Activated naive CD4-positive, alpha-beta T cell treated with anti-CD3 and anti-CD28 coated beads for 36 hours (primary cell): ENCODE results near the gene MAGI2. TPM values are rescaled to one million over a fixed set of nuclear protein-coding genes. Genes with fewer than 3 reads are reported as not detected.

Experiments used
- CTCF ChIA-PET: fragments of 350-600 bp; sonication (Branson Sonifier 250); formaldehyde crosslinking; loops from one replicate; lab custom pipeline; 2021; ENCODE audit warnings: antibody characterized with exemption; lab: Charles Lee
- DNase-seq: peaks from one replicate; pipeline ENCODE4 v3.0.0-alpha.2; 2020
- H3K27ac Mint-ChIP-seq: one replicate; pipeline ENCODE4 v1.8.0; 2021; ENCODE audit warnings: mild to moderate bottlenecking, mixed read lengths
- H3K27me3 Mint-ChIP-seq: one replicate; pipeline ENCODE4 v1.8.0; 2021; ENCODE audit warnings: low read depth, mixed read lengths
- H3K36me3 Mint-ChIP-seq: one replicate; pipeline ENCODE4 v1.8.0; 2021; ENCODE audit warnings: low read depth, mixed read lengths
- H3K4me1 Mint-ChIP-seq: one replicate; pipeline ENCODE4 v1.8.0; 2021; ENCODE audit warnings: low read depth, mixed read lengths
- H3K4me3 Mint-ChIP-seq: one replicate; pipeline ENCODE4 v1.8.0; 2021; ENCODE audit warnings: mild to moderate bottlenecking, moderate library complexity, mixed read lengths
- H3K9me3 Mint-ChIP-seq: one replicate; pipeline ENCODE4 v1.8.0; 2021; ENCODE audit warnings: mixed read lengths
- intact Hi-C: fragments of 100-400 bp; cut with micrococcal nuclease; formaldehyde crosslinking; loops from one replicate; pipeline ENCODE4 v1.15.1; 2023
- total RNA-seq, 2 experiments: library from RNA; stranded (reverse); gene quantifications; one replicate each; pipeline ENCODE4 v1.2.3, GENCODE V29; 2021

The MAGI2 gene
- total RNA-seq, 2 experiments from 2014 or later: 0.07 to 0.19 TPM

- intact Hi-C loops: no loop called here
- Mint-ChIP-seq H3K4me3 (no peak overlapping the region), H3K9me3 (no peaks in the 10 kb centered on the region), H3K27ac (no peak overlapping the region), H3K36me3 (no peaks in the 10 kb centered on the region), H3K27me3 (peaks cover 10% of the 10 kb centered on the region), H3K4me1 (no peaks in the 10 kb centered on the region)
- CTCF ChIA-PET: no interaction called here
- no peak for DNase-seq
These were observed 1269.2 kb downstream of the MAGI2 start for GRCh38 chr7:78184299-78184698.

DNA sequence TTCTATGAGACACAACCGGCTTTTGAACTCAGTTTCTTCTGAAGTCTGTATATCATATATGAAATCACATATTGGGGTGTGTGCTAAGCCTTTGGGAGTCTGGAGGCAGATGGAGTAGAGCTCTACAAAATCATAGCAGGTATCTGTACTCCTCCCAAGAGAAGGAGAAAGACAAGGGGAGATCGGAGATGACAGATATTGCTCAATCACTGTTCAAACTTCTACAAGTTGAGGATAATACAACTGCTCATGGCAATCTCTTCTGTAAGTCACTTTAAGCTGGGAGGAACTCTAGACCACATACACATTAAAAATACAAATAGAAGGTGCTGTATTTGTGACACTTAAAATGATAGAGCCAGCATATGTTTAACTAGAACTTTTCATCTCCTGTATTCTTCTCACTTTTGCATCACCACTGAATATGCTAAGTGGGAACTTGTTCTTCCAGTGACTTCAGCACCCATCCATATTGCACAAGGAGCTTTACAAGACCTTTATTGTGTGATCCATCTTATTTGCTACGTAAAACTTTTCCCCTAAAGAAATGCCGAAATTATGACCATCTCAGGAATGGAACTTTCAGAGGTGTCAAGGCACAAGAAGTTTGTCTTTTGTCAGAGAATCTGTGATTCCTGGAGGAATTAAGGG, 1273.5 kb downstream of the MAGI2 start:
- H3K36me3 Mint-ChIP-seq: no peaks in the 10 kb centered on the region
- DNase-seq: no peak
- CTCF ChIA-PET: no interaction called here
- no peak overlapping the region for H3K27ac Mint-ChIP-seq
- intact Hi-C loops: no loop called here
- H3K9me3 Mint-ChIP-seq: no peaks in the 10 kb centered on the region
- peaks cover 6% of the 10 kb centered on the region for H3K27me3 Mint-ChIP-seq
- no peak overlapping the region for H3K4me3 Mint-ChIP-seq
- no peaks in the 10 kb centered on the region for H3K4me1 Mint-ChIP-seq

DNA sequence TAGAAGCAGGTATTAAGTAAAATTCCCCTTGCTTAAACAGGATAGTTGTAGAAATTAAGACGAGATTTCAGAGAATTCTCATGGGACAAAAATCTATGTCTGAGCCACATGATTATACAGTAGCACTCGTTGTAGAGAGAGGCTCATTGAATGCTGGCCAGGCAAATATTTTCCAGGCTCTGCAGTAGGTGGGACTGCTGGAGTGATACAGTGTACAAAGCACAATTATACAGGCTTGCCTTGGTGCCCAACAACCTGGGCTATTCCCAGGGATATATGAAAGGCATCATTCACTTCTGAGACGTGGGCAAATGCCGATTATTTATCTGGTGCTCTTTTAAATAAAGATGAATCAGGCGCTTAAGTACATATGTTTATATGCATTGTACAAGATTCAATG, 1274.3 kb downstream of the MAGI2 start:
- Mint-ChIP-seq H3K4me3 (no peak overlapping the region), H3K4me1 (no peaks in the 10 kb centered on the region), H3K9me3 (no peaks in the 10 kb centered on the region), H3K27me3 (peaks cover 7% of the 10 kb centered on the region), H3K27ac (no peak overlapping the region), H3K36me3 (no peaks in the 10 kb centered on the region)
- no peak for DNase-seq
- intact Hi-C loops: no loop called here
- CTCF ChIA-PET: no interaction called here

GRCh38 chr7:78178319-78178718, 1275.1 kb downstream of the MAGI2 start:
- no peaks in the 10 kb centered on the region for H3K4me1 Mint-ChIP-seq
- H3K27ac Mint-ChIP-seq: no peak overlapping the region
- H3K36me3 Mint-ChIP-seq: no peaks in the 10 kb centered on the region
- H3K9me3 Mint-ChIP-seq: no peaks in the 10 kb centered on the region
- no peak for DNase-seq
- intact Hi-C loops: no loop called here
- H3K4me3 Mint-ChIP-seq: no peak overlapping the region
- CTCF ChIA-PET: no interaction called here
- H3K27me3 Mint-ChIP-seq: peaks cover 2% of the 10 kb centered on the region

DNA sequence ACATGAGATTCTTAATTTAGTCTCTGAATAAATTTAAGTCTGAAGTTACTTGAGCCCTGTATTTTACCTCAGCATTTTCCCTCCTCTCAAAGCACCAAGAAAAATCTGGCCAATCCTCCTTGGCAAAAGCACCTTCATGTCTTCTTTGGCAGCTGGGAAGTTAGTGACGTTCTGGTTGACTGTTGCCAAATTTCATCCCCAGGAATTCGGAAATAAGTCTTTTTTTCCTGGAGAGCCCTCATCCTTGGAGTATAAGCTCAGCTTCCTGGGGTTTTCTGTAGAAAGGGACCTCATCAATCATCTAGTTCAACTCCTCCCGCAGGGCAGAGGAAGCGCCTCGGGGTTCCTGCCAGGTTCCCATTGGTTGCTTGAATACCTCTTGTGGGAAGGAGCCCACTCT, 1277.3 kb downstream of the MAGI2 start:
- no peak for DNase-seq
- CTCF ChIA-PET: no interaction called here
- H3K9me3 Mint-ChIP-seq: no peaks in the 10 kb centered on the region
- no peaks in the 10 kb centered on the region for H3K36me3 Mint-ChIP-seq
- peaks cover 2% of the 10 kb centered on the region for H3K27me3 Mint-ChIP-seq
- H3K4me1 Mint-ChIP-seq: no peaks in the 10 kb centered on the region
- H3K4me3 Mint-ChIP-seq: no peak overlapping the region
- H3K27ac Mint-ChIP-seq: no peak overlapping the region
- intact Hi-C loops: no loop called here

DNA sequence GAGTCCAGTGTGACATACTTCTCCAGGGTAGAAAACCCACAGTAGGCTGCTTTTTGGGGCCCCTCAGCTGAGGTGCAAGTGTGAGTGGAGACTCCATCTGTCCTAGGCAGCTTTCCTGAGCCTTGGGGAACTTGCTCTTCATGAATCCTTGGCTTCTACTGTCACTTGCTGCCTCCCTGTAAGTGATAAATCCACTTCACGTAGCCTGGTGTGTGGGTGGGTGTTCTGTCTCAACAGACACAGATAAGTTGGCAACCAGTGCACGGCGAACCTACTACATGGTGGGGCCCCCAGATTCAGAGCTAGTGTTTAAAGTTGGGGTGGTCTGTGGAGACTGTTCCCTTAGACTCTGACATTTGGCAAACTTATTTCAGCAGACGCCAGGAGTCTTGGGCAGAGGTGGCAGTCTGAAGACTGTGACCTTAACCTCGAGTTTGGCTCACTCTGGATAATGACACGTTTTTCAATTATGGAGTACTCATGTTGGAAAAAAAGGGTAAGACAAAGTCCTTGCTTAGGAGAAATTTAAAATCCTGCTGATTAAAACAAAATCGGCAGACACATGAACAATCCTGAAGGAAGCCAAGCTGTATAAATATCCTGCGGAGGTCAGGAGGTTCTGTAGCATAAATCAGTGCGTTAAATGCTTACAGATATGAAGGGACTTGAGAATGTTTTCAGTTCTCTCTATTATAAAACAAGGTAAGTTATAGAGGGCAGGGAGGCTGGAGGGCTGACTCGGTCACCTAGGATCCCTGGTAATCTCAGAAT, 1278.0 kb downstream of the MAGI2 start:
- no peak overlapping the region for H3K27ac Mint-ChIP-seq
- no peaks in the 10 kb centered on the region for H3K4me1 Mint-ChIP-seq
- intact Hi-C loops: no loop called here
- CTCF ChIA-PET: no interaction called here
- H3K36me3 Mint-ChIP-seq: no peaks in the 10 kb centered on the region
- no peak for DNase-seq
- H3K9me3 Mint-ChIP-seq: no peaks in the 10 kb centered on the region
- H3K4me3 Mint-ChIP-seq: no peak overlapping the region
- H3K27me3 Mint-ChIP-seq: peaks cover 2% of the 10 kb centered on the region

- H3K36me3 Mint-ChIP-seq: no peaks in the 10 kb centered on the region
- H3K4me3 Mint-ChIP-seq: no peak overlapping the region
- CTCF ChIA-PET: interaction anchor here (1.2 kb wide), 1 partner anchor 21 kb away, joined by 4 read pairs; no protein-coding TSS in a partner anchor
- DNase-seq: no peak
- no peaks in the 10 kb centered on the region for H3K9me3 Mint-ChIP-seq
- peaks cover 2% of the 10 kb centered on the region for H3K27me3 Mint-ChIP-seq
- intact Hi-C loops: no loop called here
- no peak overlapping the region for H3K27ac Mint-ChIP-seq
- no peaks in the 10 kb centered on the region for H3K4me1 Mint-ChIP-seq
These were observed 1279.8 kb downstream of the MAGI2 start for GRCh38 chr7:78173666-78174065.

DNA sequence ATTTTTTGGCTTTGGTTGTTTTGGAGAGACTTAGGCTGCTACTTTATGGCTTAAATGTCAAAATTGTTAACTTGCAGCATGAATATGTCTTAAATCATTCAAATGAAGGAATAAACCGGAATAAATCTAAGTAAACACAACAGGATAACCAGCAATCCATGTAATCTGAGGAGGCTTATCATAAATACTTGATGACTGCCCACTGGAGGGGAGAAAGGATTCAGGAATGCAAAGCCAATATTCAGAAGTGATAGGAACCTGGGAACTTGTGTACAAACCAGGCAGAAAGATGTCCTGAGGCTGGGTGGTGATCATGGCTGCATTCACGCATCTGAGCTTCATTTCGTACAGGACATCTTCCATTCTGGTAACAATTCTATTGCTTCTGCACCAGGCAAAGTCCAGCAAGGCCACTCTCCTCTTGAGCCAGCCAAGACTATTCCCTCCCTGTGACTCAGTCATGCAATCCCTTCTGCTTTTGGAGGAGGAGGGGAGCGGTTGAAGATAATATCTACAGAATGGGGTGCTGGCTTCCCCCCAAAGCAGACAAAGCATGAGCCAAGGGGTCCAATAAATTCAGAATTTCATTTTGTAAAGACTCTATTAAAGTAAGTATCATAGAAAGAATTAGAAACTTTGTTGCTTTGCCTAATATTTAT, 1280.4 kb downstream of the MAGI2 start:
- no peak for DNase-seq
- CTCF ChIA-PET: interaction anchor here (1.2 kb wide), 1 partner anchor 20 kb away, joined by 4 read pairs; no protein-coding TSS in a partner anchor
- Mint-ChIP-seq H3K4me3 (no peak overlapping the region), H3K9me3 (no peaks in the 10 kb centered on the region), H3K27me3 (peaks cover 2% of the 10 kb centered on the region), H3K27ac (no peak overlapping the region), H3K36me3 (no peaks in the 10 kb centered on the region), H3K4me1 (no peaks in the 10 kb centered on the region)
- intact Hi-C loops: no loop called here

GRCh38 chr7:78172267-78172757, 1281.2 kb downstream of the MAGI2 start:
- H3K4me3 Mint-ChIP-seq: no peak overlapping the region
- no peak for DNase-seq
- H3K4me1 Mint-ChIP-seq: no peaks in the 10 kb centered on the region
- no peaks in the 10 kb centered on the region for H3K9me3 Mint-ChIP-seq
- H3K36me3 Mint-ChIP-seq: no peaks in the 10 kb centered on the region
- intact Hi-C loops: no loop called here
- no peak overlapping the region for H3K27ac Mint-ChIP-seq
- CTCF ChIA-PET: no interaction called here
- H3K27me3 Mint-ChIP-seq: peaks cover 2% of the 10 kb centered on the region

DNA sequence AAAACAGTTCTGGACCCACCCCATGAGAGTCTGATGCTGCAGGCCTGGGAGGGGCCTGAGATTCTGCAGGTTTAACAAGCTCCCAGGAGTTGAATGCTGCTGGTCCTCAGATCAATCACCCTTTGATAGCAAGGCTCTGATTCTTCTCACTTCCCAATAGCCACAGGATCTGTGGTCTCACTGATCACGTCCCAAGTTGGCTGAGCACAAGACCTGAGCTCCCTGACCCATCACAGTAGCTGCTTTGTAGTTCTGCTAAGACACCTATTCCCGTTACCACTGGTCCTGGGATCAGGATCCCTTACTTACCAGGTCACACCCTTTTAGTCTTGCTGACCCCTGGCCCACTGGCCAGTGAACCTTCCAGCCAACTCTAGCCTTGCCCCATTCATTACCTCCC, 1282.1 kb downstream of the MAGI2 start:
- H3K4me3 Mint-ChIP-seq: no peak overlapping the region
- no peaks in the 10 kb centered on the region for H3K4me1 Mint-ChIP-seq
- H3K9me3 Mint-ChIP-seq: no peaks in the 10 kb centered on the region
- H3K36me3 Mint-ChIP-seq: no peaks in the 10 kb centered on the region
- intact Hi-C loops: no loop called here
- H3K27ac Mint-ChIP-seq: no peak overlapping the region
- peaks cover 2% of the 10 kb centered on the region for H3K27me3 Mint-ChIP-seq
- no peak for DNase-seq
- CTCF ChIA-PET: no interaction called here

GRCh38 chr7:78170815-78171214, 1282.7 kb downstream of the MAGI2 start:
- Mint-ChIP-seq H3K9me3 (no peaks in the 10 kb centered on the region), H3K4me1 (no peaks in the 10 kb centered on the region), H3K27ac (no peak overlapping the region), H3K27me3 (peaks cover 2% of the 10 kb centered on the region), H3K4me3 (no peak overlapping the region), H3K36me3 (no peaks in the 10 kb centered on the region)
- DNase-seq: no peak
- intact Hi-C loops: no loop called here
- CTCF ChIA-PET: no interaction called here

DNA sequence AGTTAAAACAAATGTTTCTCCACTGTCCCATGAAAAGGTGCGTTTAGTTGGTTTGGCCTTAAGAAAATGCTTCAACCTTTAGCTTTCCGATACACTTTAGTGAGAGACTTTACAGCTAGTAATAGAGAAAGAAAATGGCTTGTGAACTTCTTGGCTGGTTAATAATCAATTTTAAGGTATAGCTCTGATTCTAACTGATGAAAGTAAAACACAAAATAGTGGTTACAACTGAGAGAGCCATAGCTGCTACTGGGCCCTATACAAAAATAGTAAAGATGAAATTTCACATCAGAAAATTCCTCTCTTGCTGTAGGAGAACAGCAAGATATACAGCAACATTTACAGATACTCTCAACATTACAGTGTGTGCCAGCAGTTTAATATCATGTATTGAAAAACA, 1283.5 kb downstream of the MAGI2 start:
- H3K9me3 Mint-ChIP-seq: no peaks in the 10 kb centered on the region
- H3K27ac Mint-ChIP-seq: no peak overlapping the region
- H3K27me3 Mint-ChIP-seq: peaks cover 2% of the 10 kb centered on the region
- CTCF ChIA-PET: no interaction called here
- H3K4me1 Mint-ChIP-seq: no peaks in the 10 kb centered on the region
- no peak overlapping the region for H3K4me3 Mint-ChIP-seq
- H3K36me3 Mint-ChIP-seq: no peaks in the 10 kb centered on the region
- DNase-seq: no peak
- intact Hi-C loops: no loop called here
